Measurements from ENCODE around the gene USP10. TPM values are rescaled to one million over a fixed set of nuclear protein-coding genes. Genes with fewer than 3 reads are reported as not detected.
"Not testable (repeated sequence)": the region's sequence is repeated elsewhere in the genome, so short reads cannot be mapped to it uniquely, and the experiment has no call there.

USP10 gene
- total RNA-seq, 1 donor from 2014 or later, result 100 TPM

- DNase-seq, result peak; percentile 26
- no peak overlapping the region for H3K27ac Mint-ChIP-seq (ENCODE audit: unreplicated experiment)
- H3K36me3 Mint-ChIP-seq (ENCODE audit: unreplicated experiment), result no peaks in the 10 kb centered on the region
- H3K9me3 Mint-ChIP-seq (ENCODE audit: unreplicated experiment), result peaks cover 1% of the 10 kb centered on the region
- H3K4me3 Mint-ChIP-seq (ENCODE audit: unreplicated experiment), result no peak overlapping the region
- no peaks in the 10 kb centered on the region for H3K27me3 Mint-ChIP-seq (ENCODE audit: unreplicated experiment)
- TF ChIP-seq CTCF (IDR thresholded peaks at IDR 0.05; ENCODE audit: partially characterized antibody, unreplicated experiment), result no peak
- H3K4me1 Mint-ChIP-seq (ENCODE audit: low read depth, unreplicated experiment), result peaks cover 27% of the 10 kb centered on the region
Measured at GRCh38 chr16:84726669-84727467, 27.1 kb downstream of the USP10 start.

GRCh38 chr16:84728853-84729424 lies 29.1 kb downstream of the USP10 start:
- DNase-seq, result no peak
- no peaks in the 10 kb centered on the region for H3K27me3 Mint-ChIP-seq (ENCODE audit: unreplicated experiment)
- peaks cover 26% of the 10 kb centered on the region for H3K4me1 Mint-ChIP-seq (ENCODE audit: low read depth, unreplicated experiment)
- peaks cover 1% of the 10 kb centered on the region for H3K9me3 Mint-ChIP-seq (ENCODE audit: unreplicated experiment)
- no peak for TF ChIP-seq CTCF (IDR thresholded peaks at IDR 0.05; ENCODE audit: partially characterized antibody, unreplicated experiment)
- H3K4me3 Mint-ChIP-seq (ENCODE audit: unreplicated experiment), result no peak overlapping the region
- no peaks in the 10 kb centered on the region for H3K36me3 Mint-ChIP-seq (ENCODE audit: unreplicated experiment)
- H3K27ac Mint-ChIP-seq (ENCODE audit: unreplicated experiment), result no peak overlapping the region

DNA sequence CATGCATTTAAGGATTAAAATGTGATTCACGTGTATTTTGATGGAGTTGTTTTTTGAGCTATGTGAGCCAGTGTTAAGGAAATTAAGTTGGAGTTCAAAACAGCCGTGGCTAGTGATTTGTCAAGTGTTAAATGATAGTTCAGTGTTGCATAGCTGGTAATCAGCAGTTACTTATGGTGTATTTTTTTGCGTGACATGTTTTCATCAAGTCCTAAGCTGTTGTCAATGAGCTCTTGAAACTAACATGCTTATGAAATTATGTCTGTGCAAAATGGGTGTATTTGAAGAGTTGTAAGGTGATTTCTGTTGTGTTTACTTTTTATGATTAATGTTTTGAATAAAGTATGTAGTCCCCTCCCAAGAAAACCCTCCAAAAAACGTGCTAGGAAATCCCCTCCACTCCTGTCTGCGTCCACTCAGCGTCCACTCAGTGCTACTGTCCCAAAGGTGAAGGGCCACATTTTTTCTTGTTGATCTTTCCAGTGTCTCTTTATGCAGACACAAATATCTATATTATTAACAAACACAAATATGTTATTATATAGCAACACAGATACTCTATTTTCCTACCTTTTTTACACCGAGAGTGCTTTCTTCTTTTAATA lies 30.0 kb downstream of the USP10 start:
- Mint-ChIP-seq H3K27me3 (ENCODE audit: unreplicated experiment) (no peaks in the 10 kb centered on the region), H3K36me3 (ENCODE audit: unreplicated experiment) (no peaks in the 10 kb centered on the region), H3K9me3 (ENCODE audit: unreplicated experiment) (peaks cover 1% of the 10 kb centered on the region), H3K27ac (ENCODE audit: unreplicated experiment) (peak overlapping the region; percentile 22), H3K4me3 (ENCODE audit: unreplicated experiment) (no peak overlapping the region), H3K4me1 (ENCODE audit: low read depth, unreplicated experiment) (peaks cover 32% of the 10 kb centered on the region)
- TF ChIP-seq CTCF (IDR thresholded peaks at IDR 0.05; ENCODE audit: partially characterized antibody, unreplicated experiment), result no peak
- no peak for DNase-seq

- Mint-ChIP-seq H3K27me3 (ENCODE audit: unreplicated experiment) (no peaks in the 10 kb centered on the region), H3K27ac (ENCODE audit: unreplicated experiment) (no peak overlapping the region), H3K4me1 (ENCODE audit: low read depth, unreplicated experiment) (peaks cover 37% of the 10 kb centered on the region), H3K4me3 (ENCODE audit: unreplicated experiment) (no peak overlapping the region), H3K36me3 (ENCODE audit: unreplicated experiment) (no peaks in the 10 kb centered on the region), H3K9me3 (ENCODE audit: unreplicated experiment) (peaks cover 1% of the 10 kb centered on the region)
- DNase-seq, result no peak
- TF ChIP-seq CTCF (IDR thresholded peaks at IDR 0.05; ENCODE audit: partially characterized antibody, unreplicated experiment), result no peak
Measured at GRCh38 chr16:84730406-84731106, 30.8 kb downstream of the USP10 start.

- H3K4me1 Mint-ChIP-seq (ENCODE audit: low read depth, unreplicated experiment), result peaks cover 43% of the 10 kb centered on the region
- H3K36me3 Mint-ChIP-seq (ENCODE audit: unreplicated experiment); H3K27me3 Mint-ChIP-seq (ENCODE audit: unreplicated experiment); H3K27ac Mint-ChIP-seq (ENCODE audit: unreplicated experiment); DNase-seq; H3K4me3 Mint-ChIP-seq (ENCODE audit: unreplicated experiment); H3K9me3 Mint-ChIP-seq (ENCODE audit: unreplicated experiment): not testable (repeated sequence)
Measured at GRCh38 chr16:84732332-84732673, 32.5 kb downstream of the USP10 start.

All from glutamatergic neuron (in vitro differentiated cells).